AG09319 (cell line): ENCODE results near the gene WIPF1.

Experiments
- DNase-seq: peaks from one replicate; pipeline ENCODE4 v3.0.0-alpha.2; 2010; ENCODE audit warnings: low read depth; ENCODE audit errors: extremely low read depth
- CTCF ChIP-seq: IDR thresholded peaks from 2 replicates; pipeline ENCODE4 v1.5.1; 2011; ENCODE audit warnings: low read depth, mild to moderate bottlenecking, inconsistent platforms, low read length, moderate library complexity

WIPF1 gene

GRCh38 chr2:174629506-174629905, 31.9 kb upstream of the WIPF1 start:
- DNase-seq = no peak
- no peak for TF ChIP-seq CTCF

GRCh38 chr2:174628528-174629169, 31.0 kb upstream of the WIPF1 start:
- no peak for TF ChIP-seq CTCF
- DNase-seq = no peak

GRCh38 chr2:174627216-174627615, 29.6 kb upstream of the WIPF1 start:
- DNase-seq = no peak
- no peak for TF ChIP-seq CTCF

- no peak for DNase-seq
- no peak for TF ChIP-seq CTCF
Measured at GRCh38 chr2:174624895-174625430, 27.4 kb upstream of the WIPF1 start.

GRCh38 chr2:174623690-174624089, 26.1 kb upstream of the WIPF1 start:
- no peak for TF ChIP-seq CTCF
- no peak for DNase-seq

- DNase-seq = no peak
- no peak for TF ChIP-seq CTCF
Measured at GRCh38 chr2:174623106-174623637, 25.6 kb upstream of the WIPF1 start.

- TF ChIP-seq CTCF = no peak
- DNase-seq = no peak
Measured at GRCh38 chr2:174621323-174621722, 23.7 kb upstream of the WIPF1 start.
